BJ (cell line): ENCODE measurements around the gene PROM2. TPM values are rescaled to one million over a fixed set of nuclear protein-coding genes. Genes with fewer than 3 reads are reported as not detected.

Source experiments
- CTCF ChIA-PET: fragments of 350-600 bp; formaldehyde crosslinking; extraction: SDS; loops from one replicate; lab custom pipeline; 2021; ENCODE audit warnings: antibody characterized with exemption, inconsistent platforms; lab: Yijun Ruan, JAX
- POLR2A ChIA-PET: fragments of 300-600 bp; sonication (Branson Sonifier 250); formaldehyde crosslinking; extraction: SDS; loops from one replicate; lab custom pipeline; 2021; ENCODE audit warnings: antibody characterized with exemption; lab: Charles Lee
- DNase-seq: peaks from one replicate; pipeline ENCODE4 v3.0.0-alpha.2; 2011; ENCODE audit warnings: low read depth
- H3K27me3 ChIP-seq: 2 replicates; pipeline ENCODE4 v1.6.0; 2011; ENCODE audit warnings: low read length; ENCODE audit not compliant: control insufficient read depth, insufficient read depth
- H3K36me3 ChIP-seq: 2 replicates; pipeline ENCODE4 v1.5.1; 2011; ENCODE audit warnings: low read length; ENCODE audit not compliant: control insufficient read depth, insufficient read depth
- H3K4me3 ChIP-seq: 2 replicates; pipeline ENCODE4 v1.5.1; 2011; ENCODE audit warnings: low read depth, mild to moderate bottlenecking, control low read depth, low read length
- CTCF ChIP-seq: IDR thresholded peaks from 2 replicates; pipeline ENCODE4 v1.5.1; 2011; ENCODE audit warnings: low read depth, mild to moderate bottlenecking, control low read depth, inconsistent platforms, low read length, moderate library complexity; ENCODE audit not compliant: insufficient read depth
- polyA plus RNA-seq: library from polyadenylated mRNA; depleted of rRNA; stranded (reverse); fragments of >200 nt; gene quantifications from 2 replicates; pipeline ENCODE4 v1.2.3, GENCODE V29; 2011; rRNA removed

Gene PROM2
- polyA plus RNA-seq, 1 experiment, result 0.50 TPM

GRCh38 chr2:95337829-95338228 is 63.6 kb downstream of the PROM2 start:
- POLR2A ChIA-PET, result no interaction called here
- CTCF ChIA-PET, result interaction anchor here (0.6 to 1.1 kb wide), 2 partner anchors 8 to 1156 kb away, joined by 3 read pairs; no protein-coding TSS in a partner anchor
- peaks cover 1% of the 10 kb centered on the region for H3K27me3 ChIP-seq
- TF ChIP-seq CTCF, result no peak
- no peak overlapping the region for H3K4me3 ChIP-seq
- no peak for DNase-seq
- no peaks in the 10 kb centered on the region for H3K36me3 ChIP-seq

Other genes with a start within 250 kb of the PROM2 start
- gene MAL, start 248.7 kb upstream of the PROM2 start, polyA plus RNA-seq, result not detected in 2 replicates
- 38.3 and 45.0 TPM in 2 replicates for gene MRPS5, start 152.6 kb upstream of the PROM2 start, polyA plus RNA-seq
- gene ZNF514, start 114.6 kb upstream of the PROM2 start, polyA plus RNA-seq, result 6.2 and 7.1 TPM in 2 replicates
- gene ZNF2, start 108.6 kb upstream of the PROM2 start, polyA plus RNA-seq, result 3.2 and 4.1 TPM in 2 replicates
- 0.71 and 1.5 TPM in 2 replicates for gene ZNF892, start 66.9 kb upstream of the PROM2 start, polyA plus RNA-seq
- gene KCNIP3, start 22.9 kb downstream of the PROM2 start, polyA plus RNA-seq, result 3.1 and 4.1 TPM in 2 replicates
- 31.2 and 44.1 TPM in 2 replicates for gene FAHD2A, start 128.3 kb downstream of the PROM2 start, polyA plus RNA-seq
- not detected in 2 replicates for gene TRIM43B, start 210.3 kb downstream of the PROM2 start, polyA plus RNA-seq